ENCODE data around the gene LOC101059915.
"Not testable (repeated sequence)": the region's sequence is repeated elsewhere in the genome, so short reads cannot be mapped to it uniquely, and the experiment has no call there.

LOC101059915 gene

GRCh38 chrX:71644406-71644805, 22.9 kb upstream of the LOC101059915 start:
- DNase-seq = not testable (repeated sequence)

- peak; percentile 41 for DNase-seq
Observed at GRCh38 chrX:71650333-71650969, 16.9 kb upstream of the LOC101059915 start.

DNA sequence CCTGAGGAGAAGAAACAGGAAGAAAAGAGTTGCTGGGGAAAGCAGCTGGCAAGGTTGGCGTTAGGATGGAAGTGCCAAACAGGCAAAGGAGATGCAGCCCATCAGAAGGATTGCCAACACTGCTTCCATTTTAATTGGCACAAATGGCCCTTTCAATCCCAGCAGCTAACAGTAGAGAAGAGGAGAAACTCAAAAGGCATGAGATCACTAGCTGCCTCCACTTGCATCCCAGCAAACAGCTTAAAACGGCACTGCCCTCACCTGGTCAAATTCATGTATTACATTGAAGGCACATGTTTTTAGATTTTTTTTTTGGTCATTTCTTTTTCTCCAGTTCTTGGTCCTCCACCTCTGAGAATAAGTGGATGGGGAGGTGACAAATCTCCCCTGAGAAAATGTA, 14.9 kb upstream of the LOC101059915 start:
- peak; percentile 49 for DNase-seq

- DNase-seq = no peak
Observed at GRCh38 chrX:71653344-71653743, 14.0 kb upstream of the LOC101059915 start.

- no peak for DNase-seq
Observed at GRCh38 chrX:71657267-71657666, 10.1 kb upstream of the LOC101059915 start.

- no peak for DNase-seq
Observed at GRCh38 chrX:71659342-71659741, 8.0 kb upstream of the LOC101059915 start.

- no peak for DNase-seq
Observed at GRCh38 chrX:71659959-71660358, 7.4 kb upstream of the LOC101059915 start.

- DNase-seq = no peak
Observed at GRCh38 chrX:71660562-71661416, 6.6 kb upstream of the LOC101059915 start.

DNA sequence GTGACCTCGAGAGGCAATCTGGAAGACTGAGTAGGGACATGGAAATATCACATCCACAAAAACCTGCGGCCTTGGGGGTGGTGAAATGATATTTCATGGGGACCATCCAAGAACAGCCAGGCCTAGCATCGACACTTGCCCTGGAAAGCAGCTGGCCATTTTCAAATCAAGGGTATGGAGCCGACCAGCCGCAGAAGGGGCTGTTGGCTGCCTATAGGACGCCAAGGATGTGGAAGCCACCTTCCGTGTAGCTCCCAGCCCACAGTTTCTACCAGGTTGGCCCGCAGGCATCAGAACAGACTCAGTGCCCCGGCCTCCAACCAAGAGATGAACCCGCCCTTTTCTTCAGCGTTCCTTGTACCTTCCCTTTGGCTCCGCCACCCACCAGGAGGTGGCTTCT, 5.4 kb upstream of the LOC101059915 start:
- no peak for DNase-seq

DNA sequence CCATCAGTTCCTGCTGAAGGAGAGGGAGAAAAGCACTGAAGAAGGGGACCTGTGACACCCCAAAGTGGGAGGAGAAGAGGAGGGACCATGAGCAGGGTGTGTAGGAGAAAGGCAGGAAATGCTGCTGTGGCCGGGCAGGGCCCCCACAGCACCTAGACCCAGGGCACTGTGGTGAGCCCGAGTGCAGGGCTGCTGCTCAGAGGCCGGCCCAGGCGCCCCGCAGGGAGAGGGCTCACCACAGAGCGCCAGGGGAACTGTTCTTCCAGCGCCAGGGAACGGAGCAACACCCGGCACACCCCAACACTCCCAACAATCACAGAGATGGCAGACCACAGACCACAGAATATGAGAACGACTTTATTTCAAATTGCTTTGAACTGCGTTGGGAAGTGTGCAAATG, 4.7 kb upstream of the LOC101059915 start:
- DNase-seq = not testable (repeated sequence)

GRCh38 chrX:71663238-71663637, 4.1 kb upstream of the LOC101059915 start:
- DNase-seq = not testable (repeated sequence)

DNA sequence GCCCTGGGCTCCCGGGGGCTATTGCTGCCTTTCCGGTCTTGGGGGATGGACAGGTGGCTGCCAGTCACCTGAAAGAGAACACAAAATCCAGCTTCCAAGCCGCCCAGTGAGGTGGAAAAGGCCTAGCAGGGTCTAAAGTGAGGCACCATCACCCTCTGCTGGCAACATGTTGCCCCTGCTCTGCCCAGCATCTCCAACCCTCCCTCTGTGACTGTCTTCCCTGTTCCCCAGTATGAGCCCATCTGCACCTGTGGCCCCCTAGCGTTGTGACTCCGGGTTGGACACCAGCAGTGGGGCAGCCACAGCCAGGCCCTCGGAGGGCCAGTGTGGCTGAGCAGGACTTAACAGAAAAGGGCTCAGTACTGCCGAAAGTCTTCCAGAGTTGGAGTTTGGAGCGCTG, 3.1 kb upstream of the LOC101059915 start:
- peak; percentile 77 for DNase-seq

GRCh38 chrX:71664889-71665491, 2.4 kb upstream of the LOC101059915 start:
- DNase-seq = no peak

- no peak for DNase-seq
Observed at GRCh38 chrX:71665747-71666146, 1.6 kb upstream of the LOC101059915 start.

DNA sequence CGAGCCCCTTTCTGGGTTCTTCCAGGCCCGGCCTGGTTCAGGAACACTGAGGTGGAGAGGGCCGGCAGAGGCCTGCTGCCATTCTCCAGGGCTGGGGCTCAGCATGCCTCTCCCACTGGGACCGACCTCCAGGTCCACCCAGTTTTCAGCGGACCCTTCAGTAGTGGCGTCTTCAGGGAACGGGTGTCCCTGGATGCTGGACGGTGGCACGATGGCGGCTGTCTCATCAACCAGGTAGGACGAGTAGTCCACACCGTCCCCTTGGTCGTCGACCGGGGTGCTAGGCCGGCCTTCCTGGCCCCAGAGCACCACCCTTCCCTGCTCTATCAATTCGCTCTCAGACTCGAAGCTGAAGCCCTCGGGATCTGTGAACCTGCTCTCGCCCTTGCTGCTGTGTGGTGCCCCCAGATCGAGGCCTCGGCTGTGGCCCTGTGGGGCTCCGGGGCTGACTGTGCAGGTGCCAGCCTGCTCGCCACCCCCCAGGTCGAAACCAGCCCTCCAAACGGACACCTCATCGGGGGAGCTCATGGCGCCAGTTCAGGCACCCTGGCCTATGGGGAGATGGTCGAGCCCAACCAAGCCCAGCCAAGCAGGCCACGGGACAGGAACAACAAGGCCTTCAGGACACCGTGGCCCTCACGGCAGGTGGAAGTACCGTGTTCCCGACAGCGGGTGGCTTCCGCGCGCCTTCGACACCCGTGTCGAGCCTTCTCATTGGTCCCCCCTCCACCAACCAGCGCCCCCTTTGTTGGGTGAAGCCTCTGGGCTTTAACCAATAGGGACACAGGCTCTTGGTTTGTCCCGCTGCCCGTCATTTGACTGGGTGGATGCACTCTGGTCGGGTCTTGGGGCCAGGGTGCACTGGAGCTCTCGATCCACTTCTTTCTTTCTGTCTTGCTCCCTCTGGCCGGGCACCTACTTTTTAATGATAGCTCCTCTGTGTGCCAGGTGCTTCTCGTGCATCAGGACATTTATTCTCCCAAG, 814 bp upstream of the LOC101059915 start:
- DNase-seq = no peak

- no peak for DNase-seq
Observed at GRCh38 chrX:71668248-71668595, 876 bp downstream of the LOC101059915 start.

DNA sequence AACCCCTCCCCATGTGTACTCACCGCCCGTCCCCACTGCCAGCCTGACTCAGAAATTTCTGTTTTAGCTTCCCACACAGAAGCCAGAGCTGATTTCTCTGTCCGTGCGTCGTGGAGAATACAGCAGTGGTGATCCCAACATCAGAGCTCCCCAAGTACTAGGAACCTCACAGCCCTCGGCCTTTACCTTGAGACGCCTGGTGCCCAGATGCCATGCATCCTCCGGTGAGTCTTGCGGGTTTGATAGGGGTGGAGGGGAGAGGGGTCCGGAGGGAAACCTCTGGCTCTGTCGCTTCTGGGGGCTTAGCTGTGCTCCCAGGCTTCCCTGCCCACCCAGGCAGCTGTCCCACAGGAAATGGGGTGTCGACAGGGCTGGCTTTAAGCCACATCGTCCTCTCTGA, 2.1 kb downstream of the LOC101059915 start:
- no peak for DNase-seq

DNA sequence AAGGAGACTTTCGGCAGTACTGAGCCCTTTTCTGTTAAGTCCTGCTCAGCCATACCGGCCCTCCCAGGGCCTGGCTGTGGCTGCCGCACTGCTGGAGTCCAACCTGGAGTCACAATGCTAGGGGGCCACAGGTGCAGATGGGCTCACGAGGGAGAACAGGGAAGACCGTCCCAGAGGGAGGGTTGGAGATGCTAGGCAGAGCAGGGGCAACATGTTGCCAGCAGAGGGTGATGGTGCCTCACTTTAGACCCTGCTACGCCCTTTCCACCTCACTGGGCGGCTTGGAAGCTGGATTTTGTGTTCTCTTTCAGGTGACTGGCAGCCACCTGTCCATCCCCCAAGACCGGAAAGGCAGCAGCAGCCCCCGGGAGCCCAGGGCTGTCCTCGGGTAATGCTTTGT, 2.6 kb downstream of the LOC101059915 start:
- DNase-seq = not testable (repeated sequence)

DNA sequence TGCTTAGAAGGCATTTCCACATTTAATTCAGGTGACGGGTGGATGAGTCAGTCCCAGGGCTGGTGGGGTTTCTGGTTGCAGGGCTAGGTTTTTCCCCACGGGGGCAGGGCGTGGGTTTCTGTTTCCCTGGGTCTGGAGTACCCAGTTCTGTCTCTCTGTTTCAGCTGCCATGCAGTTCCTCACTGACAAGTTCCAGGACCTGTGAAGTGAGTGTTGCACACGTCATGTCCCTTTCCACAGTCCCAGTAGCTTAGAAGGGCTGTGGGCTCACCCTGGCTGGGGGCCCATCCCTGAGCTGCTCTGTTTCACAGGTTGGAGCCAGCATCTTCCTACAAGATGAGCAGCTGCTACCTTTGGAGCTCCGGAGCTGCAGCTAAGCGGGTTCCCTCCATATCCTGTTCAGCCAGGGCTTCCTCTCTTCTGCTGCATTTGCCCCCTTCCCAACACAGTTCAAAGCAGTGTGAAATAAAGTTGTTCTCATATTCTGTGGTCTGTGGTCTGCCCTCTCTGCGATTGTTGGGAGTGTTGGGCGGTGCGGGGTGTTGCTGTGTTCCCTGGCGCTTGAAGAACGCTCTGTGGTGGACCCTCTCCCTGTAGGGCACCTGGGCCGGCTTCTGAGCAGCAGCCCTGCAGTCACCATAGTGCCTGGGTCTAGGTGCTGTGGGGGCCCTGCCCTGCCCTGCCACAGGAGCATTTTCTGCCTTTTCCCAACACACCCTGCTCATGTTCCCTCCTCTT, 3.9 kb downstream of the LOC101059915 start:
- DNase-seq = no peak

GRCh38 chrX:71671938-71672337, 4.6 kb downstream of the LOC101059915 start:
- no peak for DNase-seq

DNA sequence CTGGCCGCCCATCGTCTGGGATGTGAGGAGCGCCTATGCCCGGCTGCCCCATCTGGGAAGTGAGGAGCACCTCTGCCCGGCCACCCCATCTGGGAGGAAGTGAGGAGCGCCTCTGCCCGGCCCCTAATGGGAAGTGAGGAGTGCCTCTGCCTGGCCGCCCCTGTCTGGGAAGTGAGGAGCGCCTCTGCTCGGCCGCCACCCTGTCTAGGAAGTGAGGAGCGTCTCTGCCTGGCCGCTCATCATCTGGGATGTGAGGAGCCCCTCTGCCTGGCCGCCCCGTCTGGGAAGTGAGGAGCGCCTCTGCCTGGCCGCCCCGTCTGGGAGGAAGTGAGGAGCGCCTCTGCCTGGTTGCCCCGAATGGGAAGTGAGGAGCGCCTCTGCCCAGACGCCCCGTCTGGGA, 8.3 kb downstream of the LOC101059915 start:
- DNase-seq = not testable (repeated sequence)

Measured in islet precursor cell (in vitro differentiated cells).